HG02588 (cell line): ENCODE measurements around the gene WDR1.

Experiments used
- ATAC-seq: cut with Tn5 transposase; IDR thresholded peaks from one replicate; pipeline ENCODE4 v1.9.1; 2021; ENCODE audit warnings: mild to moderate bottlenecking, moderate library complexity; ENCODE audit not compliant: unreplicated experiment

The WDR1 gene

DNA sequence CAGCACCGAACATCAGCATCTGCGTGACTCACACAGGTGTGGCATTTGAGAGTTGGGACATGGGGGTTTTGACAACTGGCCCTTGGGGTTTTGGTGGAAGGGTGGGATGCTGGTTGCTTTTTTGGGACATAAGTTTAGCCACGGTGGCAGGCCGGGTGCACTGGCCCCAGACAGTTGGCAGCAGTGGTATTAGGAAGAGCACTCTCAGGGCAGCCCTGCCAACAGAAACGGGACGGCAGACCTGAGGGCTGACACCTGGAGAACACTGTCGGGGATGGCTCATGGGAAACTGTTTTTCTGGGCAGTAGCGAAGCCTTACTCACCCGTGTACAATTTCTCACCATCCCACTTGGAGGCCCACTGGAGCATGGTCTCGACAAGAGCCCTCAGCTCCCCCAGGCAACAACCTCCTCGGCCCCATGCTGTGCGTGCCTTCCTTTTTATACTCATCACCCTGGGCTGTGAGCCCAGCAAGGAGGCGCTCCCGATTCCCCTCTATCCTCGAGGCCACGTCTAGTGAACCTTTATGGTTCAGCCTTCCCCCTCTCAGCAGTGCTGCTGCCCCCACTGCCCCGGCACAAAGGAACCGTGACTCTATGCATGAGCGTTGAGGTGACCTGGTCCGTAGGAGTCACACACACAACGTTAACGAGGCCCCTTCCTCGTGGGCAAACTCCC is 30.6 kb downstream of the WDR1 start:
- no peak for ATAC-seq

DNA sequence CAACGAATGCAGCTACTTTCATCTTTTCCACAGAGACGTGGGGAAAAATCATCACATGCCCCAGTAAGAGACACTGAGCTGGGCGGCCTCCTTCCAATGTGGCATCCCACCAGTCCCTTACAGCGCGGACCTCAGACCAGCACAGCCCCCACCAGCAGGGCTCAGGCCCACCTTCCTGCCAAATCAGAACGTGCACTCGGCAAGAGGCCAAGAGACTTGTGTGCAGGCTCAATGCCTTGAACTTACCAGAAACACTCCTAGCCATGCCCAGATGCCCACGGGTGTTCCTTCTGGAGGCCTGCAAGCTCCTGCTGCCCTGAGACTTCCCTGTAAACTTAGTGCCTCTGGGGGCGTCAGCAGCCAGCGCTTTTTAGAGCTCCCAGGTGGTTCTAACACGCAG is 31.2 kb downstream of the WDR1 start:
- no peak for ATAC-seq

DNA sequence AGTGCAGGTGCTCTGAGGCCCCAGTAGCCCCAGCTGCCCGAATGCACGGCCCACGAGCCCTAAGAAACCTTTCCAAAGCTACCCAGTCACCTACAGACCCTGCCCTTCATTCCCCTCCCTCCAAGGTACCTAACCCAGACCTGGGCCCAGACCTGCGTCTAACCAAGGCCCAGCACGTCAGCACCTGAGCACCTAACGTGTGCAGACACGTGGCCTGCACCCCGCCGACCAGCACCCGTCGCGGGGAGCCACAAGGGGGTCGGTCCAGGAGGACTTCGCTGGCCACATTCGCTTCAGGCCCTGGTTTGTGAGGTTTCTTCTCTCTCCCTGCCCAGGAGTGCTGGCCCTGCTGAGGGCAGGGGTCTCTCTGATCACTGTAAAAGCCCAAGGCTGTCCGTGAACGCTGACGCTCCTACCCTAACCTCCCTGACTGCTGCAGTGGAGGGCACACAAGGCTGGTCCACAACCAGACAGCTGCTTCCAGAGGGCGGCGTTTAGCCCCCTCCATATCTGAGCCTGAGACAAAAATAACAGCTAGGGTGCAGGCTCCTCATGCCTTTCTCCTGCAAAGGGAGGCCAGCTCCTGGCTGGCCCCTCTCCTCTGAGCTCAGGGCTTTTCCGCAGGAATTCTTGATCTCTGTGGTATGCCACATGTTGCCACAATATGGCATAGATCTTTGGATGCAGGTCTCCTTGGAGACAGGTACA is 31.8 kb downstream of the WDR1 start:
- ATAC-seq: no peak

DNA sequence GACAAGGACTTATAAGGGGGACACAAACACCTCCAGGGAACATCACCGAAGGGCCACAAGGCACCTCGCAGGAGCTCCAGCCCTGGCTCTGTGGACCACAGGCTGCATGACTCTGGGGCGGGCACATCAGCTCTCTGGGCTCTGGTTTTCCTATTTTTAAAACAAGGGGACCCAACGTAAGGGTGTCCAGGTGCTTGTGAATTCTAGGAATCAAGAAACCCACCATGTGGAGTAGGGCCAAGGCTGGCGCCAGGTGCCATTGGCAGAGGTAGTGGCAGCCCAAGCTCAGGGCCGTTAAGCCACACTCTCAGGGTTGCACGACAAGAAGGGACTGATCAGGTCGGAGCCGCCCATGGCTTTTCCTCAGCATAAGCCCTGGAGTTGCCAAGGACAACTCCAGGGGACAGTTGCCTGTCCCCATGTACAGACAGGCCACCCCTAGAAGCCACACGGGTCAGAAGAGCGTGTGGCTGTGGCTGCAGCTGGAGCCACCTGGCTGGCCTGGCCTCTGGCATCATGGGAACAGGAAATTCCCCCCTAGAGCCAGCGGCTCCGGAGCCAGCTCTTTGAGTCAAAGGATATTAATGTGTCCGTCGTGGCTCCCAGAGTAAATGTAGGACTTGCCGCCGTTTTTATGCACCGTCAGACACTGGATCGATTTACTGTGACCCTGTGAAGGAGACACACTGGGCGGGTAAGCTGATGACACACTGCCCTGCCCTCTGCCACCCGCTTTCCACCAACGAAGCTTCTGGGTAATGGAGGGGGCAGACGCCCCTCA is 32.5 kb downstream of the WDR1 start:
- no peak for ATAC-seq

DNA sequence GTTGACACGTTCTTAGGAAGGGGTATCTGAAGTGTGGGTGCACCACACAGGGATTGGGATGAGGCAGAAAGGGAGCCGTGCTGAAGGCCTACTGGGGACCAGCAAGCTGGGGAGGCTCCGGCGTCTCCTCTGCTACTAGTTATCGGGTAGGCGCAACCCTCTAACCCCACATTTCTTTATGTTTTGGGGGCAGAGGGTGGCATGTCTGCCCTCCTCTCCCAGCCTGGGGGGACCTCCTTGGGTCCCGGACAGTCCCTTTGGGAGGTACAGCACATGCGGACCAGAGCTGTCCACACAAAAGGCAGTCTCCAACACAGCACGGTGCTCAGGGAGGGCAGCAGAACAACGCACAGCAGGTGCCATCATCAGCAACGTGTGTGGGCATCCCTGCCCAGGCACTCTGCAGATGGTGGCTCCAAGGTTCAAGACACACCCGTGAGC is 33.2 kb downstream of the WDR1 start:
- no peak for ATAC-seq

DNA sequence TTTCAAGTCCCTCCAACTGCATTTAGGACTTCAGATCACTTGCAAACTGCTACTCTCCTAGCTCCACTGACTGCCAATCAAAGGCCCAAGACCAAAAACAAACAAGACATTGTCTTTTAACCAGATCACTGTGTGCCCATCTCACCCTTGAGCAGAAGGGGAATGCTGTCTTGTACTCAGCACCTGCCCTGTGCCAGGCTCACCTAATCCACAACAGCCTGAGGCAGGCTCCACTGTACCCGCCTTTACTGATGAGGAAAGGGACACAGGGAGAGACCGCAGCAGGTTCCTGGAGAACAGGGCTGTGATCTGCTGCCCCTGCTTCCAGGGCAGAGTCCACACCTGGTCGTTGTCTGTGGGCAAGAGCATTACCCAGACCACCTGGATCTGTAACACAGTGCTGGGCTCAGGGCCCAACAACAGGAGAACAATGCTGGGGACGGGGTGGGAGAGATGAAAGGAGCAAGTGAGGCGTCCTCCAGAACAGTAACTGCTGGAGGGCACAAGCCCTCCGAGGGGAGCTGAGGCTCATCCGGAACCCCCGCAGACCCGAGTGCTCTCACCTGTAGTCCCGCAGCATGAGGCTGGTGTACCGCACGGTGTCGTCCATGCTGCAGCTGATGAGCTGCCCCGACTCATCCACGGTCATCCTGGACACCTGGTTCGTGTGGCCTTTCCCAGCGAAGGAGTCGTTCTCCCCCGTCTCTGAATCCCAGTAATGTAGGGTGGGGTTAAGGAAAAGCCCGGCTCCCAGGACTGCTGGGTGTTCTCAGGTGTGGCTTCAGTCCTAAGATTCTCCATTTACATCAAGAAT is 33.9 kb downstream of the WDR1 start:
- no peak for ATAC-seq

DNA sequence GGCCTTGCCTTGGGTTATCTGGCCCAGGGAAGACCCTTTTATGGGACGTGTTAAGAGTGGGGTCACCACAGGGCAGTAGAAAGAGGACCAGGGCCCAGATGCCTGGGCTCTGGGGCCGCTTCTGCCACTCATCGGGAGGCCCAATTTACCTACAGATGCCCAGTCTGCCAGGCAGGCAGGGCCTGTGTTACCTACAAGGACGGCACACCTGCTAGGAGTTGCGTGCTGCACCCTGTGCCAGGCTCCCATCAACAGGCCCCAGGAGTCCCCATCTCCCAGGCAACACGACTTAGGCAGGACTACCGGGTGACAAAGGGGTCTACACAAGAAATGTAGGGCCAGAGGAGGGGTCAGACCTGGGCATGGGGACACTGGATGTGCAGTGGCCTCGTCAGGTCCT is 34.6 kb downstream of the WDR1 start:
- no peak for ATAC-seq

DNA sequence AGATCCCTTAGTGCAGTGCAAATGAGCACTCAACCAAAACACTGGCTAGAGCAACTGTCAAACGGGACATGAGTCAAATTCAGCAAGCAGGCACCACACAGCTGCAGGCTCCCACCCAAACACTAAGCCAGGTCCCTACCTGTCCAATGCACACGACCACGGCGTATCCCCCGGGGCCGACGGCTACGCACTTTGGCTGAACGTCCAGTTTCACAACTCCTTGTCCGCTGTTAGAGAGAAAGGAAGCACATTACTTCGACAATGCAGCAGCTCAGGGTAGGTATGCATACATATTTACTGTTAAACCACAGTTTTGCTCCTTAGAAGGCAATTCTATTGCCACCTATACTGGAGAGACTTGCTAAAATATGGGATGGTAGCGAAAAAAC is 35.4 kb downstream of the WDR1 start:
- no peak for ATAC-seq

DNA sequence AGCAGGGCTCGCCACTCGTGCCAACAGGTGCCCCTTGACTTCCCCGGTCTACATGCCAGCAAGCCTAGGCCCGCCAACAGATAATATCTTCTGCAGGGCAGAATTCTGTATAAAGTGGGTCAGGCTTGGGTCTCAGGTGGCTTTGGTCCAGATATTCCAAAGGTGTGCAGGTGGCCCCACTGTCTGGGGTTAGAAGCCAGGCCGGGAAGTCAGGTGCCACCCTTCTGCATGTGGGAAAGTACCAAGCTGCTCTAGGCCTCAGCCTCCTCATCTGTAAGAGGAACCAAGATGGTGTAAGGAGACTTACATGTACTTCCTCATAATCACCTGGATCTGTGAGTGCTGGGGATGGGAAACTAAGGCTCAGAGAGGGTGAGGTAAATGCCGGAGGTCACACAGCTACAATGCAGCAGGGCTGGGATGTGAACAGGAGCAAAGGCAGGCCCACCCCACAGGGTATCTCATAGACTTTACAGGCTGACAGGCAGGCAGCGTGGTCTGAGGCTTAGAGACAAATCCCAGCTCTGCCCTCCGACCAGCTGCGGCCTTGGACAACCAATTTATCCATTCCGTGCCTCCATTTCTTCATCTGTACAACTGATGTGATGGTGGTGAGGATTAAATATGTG is 35.9 kb downstream of the WDR1 start:
- ATAC-seq: no peak

DNA sequence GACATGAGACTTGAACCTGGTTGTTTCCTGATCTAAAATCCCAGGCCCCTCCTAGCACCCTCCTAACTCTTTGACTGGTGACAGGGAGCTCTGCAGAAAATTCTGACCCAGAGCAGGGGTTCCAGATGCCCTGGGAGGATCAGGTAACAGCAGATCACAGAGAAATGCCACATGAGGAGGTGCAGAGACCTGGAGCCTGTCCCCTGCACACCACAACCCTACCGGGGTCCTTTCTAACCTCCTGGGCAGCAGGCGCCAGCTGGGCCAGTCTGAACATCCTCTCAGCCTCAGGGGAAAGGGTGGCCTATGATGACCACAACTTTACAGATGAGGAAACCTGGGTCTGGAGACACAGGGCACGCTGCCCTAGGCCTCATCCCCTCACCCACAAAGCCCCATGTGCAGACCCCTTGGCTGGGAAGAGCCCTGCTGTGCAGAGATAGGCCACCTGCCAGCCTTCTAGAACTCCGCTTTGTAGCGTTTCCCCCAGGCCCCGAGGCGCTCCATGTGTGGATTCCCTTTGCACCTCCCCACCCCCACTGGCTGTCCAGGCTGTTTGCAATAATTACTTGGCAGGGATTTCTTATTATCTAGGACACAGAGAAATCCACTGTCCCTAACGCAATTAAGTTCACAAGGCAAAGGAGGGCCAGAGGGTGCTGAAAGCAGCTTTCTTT is 36.5 kb downstream of the WDR1 start:
- no peak for ATAC-seq

DNA sequence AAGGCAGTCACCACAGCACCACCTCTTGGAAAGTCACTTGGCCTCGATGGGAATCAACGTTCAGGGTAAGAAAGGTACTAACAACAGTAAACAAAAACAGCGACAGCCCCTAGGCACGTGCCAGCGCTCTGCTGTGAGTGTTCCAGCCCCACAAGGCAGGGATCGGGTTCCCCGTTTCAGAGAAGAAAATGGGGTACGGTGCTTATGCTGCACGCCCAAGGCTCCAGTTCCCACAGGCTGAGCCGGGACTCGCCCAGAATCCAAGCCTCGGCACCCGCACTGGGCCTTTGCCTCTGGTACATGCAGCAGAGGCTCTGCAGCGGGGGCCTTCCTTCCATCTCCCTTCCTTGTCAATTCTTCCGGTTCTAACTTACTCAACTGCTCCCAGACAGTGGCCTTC is 37.3 kb downstream of the WDR1 start:
- no peak for ATAC-seq

DNA sequence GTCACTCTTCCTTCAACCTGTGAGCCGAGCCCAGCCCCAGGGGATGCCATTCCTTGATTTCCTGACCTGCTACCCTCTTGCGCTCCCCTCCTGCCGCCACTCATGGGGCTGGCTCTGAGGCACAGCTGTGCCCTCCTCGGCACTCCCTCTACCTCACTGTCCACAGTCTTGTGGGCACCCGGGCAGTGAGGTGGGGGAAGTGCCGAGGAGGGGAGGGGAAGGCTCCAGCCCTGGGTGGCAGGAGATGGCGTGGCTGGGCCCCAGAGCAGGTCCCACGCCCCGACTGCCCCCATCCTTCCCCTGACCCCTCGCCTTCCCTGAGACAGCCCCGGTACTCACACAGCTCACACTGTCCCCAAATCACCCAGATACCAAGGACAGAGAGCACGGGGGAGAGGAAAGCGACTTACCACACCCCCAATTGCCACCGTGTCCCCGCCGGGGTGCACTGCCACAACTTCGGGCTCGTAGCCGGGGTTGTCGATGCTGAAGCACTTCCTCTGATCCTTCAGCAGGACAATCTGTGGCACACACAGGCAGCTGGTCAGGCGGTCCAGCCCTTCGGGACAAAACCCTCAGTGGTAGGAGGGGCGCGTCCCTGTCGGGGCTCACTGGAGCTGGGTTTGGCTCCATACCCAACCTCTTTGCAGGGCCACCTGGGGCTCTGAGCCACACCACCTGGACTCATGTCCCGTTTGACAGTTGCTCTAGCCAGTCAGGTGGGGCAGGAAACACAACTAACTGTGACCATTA is 37.9 kb downstream of the WDR1 start:
- no peak for ATAC-seq

DNA sequence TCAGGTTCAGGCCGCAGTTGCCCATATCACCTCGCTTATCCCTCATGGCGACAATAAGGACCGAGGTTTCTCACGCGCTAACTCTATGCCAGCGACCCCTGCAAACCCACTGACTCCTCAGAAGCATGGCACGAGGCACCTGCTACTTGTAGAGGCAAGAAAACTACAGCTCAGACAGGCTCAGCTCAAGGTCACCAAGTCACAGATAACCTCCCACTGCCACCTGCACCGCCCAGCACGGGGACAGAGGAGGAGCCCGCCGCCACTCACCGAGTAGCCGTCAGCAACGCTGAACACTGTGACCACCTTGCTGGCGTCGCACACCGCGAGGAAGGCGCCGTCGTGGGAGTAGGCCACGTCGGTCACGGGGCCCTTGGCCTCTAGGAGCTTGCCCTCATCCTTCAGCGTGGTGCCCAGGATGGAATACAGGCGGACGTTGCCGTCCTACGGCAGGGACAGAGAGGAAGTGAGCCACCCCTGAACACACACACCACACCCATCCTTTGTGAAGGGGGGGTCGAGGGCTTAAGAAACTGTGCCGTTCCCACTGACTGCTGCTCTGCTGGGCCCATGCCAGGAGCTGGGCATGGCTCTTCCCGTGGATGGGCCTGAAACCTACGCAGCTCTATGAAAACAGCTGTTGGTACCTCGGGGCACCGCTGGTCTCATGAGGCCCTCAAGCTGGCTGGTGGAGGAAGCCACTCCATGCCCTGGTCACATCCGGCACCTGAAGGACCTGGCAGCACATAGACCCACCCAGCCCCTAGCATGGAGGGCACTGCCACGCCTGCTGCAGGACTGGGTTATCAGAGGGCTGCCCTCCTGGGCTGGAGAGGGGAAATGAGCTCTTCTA is 38.9 kb downstream of the WDR1 start:
- no peak for ATAC-seq

DNA sequence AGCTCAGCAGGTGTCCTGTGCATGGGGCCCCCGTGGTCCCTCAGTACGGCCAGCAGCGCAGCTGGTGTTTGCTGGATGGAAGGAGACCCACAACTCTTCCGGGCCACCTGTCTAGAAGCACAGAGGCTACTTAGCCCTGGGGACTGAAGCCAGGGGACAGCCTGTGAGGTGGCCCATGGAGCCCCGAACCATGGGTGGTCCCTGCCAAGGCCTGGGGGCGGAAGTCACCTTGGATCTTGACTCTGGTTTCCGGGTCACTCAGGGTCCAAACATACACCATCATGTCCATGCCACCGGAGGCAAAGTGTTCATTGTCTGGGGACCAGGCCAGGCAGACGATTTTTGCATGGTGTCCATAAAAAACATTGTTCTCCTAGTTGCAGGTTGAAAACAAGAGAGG is 39.5 kb downstream of the WDR1 start:
- ATAC-seq: no peak

DNA sequence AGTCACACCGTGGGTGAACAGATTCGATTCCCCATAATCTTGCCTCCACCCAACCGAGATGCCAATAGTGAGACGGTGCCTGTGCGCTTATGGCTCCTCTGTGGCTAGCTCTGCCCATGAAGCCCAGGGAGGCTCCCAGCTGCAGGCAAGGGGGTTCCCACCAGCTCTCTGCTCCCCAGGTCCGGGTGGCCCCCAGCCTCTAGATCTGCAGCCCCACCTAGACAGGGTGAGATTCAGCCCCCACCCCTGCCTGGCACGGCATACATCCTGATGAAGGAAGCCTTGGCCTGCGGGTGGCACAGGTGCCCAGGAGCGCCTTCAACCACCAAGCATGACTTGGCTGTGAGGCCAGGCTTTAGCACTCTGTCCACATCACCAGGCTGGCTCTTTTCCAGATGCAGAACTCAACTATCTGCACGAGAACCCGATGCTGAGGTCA is 40.6 kb downstream of the WDR1 start:
- ATAC-seq: no peak

DNA sequence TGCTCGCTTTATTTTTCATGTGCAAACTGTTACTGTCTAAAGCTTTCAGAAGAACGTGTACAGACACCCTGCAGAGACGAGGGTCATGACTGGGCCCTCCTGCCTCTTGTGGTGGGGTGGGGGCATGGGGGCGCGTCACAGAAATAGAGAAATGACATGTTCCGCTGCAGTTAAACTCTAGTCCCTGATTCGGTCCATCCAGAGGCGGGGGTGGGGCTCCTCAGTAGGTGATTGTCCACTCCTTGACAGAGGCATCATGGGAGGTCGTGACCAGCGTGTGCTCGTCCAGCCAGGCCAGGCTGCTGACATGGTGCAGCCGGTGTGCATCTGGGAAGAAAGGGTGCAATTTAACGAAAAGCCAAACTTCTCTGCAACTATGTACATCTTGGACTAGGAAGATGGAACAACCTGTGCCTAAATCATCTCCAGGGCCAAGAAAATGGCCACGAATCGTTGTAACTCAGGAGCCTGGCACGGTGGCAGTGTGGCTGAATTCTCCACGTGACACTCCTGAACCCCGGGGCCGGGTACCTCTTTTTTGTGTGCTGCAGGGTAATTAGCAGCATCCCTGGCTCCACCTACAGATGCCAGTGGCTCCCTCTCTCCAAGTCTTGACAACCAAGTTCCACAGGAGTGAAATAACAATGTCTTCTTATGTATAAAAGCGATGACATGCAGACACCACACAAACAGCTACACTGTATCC is 41.3 kb downstream of the WDR1 start:
- ATAC-seq: no peak

DNA sequence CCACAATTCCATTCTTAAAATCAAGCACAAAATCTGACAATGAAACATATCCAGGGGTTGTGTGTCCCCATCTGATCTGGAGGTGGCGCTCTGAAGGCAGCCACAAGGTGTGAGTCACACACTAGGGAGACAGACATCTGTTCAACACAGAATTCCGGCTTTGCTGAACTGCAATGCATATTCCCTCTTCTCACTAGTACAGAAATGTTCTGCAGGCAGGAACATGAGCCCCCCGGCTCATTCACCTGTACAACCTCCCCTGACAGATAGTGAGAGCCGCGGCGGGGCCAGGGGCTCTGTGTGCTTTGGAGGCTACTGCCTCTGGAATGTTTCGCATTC is 41.9 kb downstream of the WDR1 start:
- ATAC-seq: no peak
